Measurements from ENCODE around the gene OR2M2.

Gene OR2M2

DNA sequence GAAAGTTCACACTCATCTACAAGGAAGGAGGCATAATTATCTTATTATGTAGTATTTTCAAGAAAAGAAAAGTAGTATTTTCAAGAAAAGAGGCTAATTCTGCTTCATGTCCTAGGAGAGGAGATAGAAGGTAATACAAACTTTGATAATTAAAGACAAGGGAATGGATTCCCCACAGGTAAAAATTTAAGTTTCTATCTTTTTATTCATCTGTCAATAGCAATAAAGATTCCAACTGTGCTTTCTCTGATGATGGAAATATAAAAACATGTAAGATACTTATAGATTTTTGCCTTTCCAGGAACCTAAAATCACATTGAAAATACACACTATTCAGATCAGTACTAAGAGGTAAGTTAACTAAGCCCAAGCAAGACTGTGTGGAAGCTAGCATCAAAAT lies at the start of gene OR2M2:
TSS of gene OR2M2 (plus strand) at position 301 of the 400 bp plus-strand sequence. CDS start 5,165 bp downstream, outside the sequence.
- DNase-seq (ENCODE audit: low spot score): no peak

DNA sequence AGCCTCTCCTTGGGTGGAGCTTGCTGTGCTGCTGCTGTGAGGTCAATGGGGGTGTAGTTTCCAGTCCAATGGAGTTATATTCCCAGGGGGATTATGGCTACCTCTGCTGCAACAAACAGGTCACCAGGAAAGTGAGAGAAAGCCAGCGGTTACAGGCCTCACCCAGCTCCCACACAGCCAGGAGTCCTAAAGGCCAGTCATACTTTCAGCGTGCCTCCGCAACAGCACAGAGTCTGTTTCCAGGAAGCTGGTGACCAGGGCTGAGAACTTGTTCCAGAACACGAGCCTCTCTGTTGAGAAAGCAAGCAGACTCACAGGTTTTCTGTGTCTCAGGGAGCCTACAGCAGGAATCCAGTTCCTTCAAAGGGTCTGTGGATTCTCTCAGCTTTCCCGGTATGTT lies 47.0 kb upstream of the OR2M2 start:
- DNase-seq (ENCODE audit: low spot score): no peak

- DNase-seq (ENCODE audit: low spot score): no peak
Measured at GRCh38 chr1:248136811-248137210, 37.8 kb upstream of the OR2M2 start.

DNA sequence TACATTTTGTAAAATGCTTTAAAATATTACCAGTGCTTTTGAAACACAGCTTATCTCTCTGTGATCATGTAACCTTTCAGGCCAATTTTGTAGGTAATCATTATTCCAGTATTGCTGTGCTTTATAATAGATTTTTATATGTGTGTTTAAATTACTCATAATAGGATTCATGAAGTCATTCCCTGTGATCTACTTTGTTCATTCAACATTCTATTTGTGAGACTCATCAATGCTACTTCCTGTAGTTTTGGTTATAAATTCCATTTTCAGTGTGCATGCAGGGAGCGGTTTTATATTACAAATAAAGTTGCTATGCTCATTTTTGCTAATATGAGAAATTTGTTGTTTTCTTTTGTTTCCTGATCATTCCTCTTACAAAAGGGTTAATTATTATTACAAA lies 33.8 kb upstream of the OR2M2 start:
- no peak for DNase-seq (ENCODE audit: low spot score)

DNA sequence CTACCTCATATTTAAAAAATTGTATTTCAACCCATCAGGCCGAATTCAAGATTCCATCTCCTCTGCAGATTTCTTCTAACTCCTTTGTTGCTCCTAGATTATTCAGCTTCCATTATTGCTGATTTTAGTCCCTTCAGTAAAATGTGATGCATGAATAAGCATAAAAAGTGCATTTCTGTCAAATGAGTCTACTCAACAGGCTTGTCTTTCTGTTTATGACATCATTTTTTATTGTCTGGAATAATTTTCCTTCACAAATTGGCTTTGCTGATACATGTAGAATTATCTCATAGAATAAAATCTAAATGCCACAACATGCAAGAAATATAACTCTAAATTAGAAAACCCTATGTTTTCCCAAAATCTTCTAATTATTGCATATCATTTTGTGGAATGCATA lies 31.3 kb upstream of the OR2M2 start:
- DNase-seq (ENCODE audit: low spot score): no peak

DNA sequence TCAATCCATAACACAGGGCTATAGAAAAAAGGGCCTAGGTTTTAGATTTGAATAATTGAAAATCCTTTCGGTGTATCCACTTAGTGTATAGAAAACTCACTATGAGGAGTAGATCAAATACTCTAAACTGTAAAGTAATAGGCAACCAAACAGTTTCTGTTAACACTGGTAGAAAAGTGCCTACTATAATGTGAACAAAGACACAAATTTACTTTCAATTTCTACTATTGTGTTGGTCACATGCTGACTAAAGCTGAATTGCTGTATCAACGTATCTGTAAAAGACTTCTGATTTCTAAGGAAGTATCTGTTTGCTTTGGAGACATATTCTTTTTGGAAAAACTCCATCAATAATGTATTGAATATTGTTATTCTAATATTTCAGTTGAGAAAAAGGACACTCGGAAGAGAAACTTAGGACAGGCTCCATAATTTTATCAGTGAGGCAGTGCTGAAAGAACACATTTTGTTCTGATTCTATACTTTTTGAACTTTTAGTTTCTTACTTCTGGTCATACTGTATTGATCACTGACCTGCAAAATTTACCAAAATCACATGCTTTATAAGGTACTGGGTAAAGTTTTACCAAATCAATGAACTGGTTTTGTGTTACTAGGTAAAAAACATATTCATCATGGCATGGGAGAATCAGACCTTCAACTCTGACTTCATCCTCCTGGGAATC lies 30.0 kb upstream of the OR2M2 start, which contains the start of gene OR2M5:
TSS of gene OR2M5 (plus strand) at position 636 of the 686 bp plus-strand sequence. CDS start at position 636, 0 bp downstream.
- DNase-seq (ENCODE audit: low spot score): no peak

- DNase-seq (ENCODE audit: low spot score): no peak
Measured at GRCh38 chr1:248152056-248152827, 22.4 kb upstream of the OR2M2 start.

- DNase-seq (ENCODE audit: low spot score): peak; percentile 3
Measured at GRCh38 chr1:248155927-248156326, 18.7 kb upstream of the OR2M2 start.

GRCh38 chr1:248158758-248159157 lies 15.9 kb upstream of the OR2M2 start:
- DNase-seq (ENCODE audit: low spot score): no peak

DNA sequence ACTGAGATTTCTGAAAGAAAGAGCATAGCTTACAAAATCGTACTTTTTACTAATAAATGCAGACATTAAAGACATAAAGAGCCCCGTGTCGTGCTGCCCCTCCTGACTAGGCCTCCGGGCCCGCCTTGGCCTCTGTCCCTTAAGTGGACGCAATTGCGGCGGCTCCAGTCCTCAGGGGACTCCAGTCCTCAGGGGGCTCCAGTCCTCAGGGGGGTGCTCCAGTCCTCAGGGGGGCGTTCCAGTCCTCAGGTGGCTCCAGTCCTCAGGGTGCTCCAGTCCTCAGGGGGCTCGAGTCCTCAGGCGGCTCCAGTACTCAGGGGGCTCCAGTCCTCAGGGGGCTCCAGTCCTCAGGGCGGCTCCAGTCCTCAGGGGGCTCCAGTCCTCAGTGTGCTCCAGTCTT lies 10.6 kb upstream of the OR2M2 start:
- DNase-seq (ENCODE audit: low spot score): no peak

DNA sequence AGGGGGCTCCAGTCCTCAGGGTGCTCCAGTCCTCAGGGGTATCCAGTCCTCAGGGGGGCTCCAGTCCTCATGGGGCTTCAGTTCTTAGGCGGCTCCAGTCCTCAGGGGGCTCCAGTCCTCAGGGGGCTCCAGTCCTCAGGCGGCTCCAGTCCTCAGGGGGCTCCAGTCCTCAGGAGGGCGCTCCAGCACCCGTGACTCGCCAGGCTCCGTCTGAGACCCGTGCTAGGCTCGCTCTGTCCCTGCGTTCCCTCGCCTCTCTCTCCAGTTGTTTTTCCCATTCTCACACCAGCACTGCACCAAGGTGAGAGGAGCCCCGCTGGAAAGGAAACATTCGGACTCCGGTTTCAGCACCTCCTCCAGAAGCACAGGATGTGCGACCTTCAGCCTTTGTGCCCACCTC lies 9.4 kb upstream of the OR2M2 start:
- no peak for DNase-seq (ENCODE audit: low spot score)

GRCh38 chr1:248183996-248184395 lies 9.4 kb downstream of the OR2M2 start:
- no peak for DNase-seq (ENCODE audit: low spot score)

DNA sequence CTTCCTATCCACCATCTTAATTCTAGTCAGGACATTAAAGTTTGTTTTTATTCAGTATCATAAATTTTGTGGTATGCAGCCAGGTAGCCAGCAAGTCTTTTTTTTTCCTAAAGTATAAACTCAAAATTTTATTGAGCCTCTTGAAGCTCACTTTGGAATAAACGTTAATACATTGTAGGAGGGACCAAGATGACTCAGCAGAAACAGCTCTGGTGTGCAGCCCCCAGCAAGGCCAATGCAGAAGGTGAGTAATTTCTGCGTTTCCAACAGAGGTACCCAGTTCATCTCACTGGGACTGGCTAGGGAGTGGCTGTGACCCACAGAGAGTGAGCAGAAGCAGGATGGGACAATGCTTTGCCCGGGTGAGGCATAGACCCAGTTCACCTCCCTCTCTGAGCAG lies 12.7 kb downstream of the OR2M2 start:
- DNase-seq (ENCODE audit: low spot score): no peak

DNA sequence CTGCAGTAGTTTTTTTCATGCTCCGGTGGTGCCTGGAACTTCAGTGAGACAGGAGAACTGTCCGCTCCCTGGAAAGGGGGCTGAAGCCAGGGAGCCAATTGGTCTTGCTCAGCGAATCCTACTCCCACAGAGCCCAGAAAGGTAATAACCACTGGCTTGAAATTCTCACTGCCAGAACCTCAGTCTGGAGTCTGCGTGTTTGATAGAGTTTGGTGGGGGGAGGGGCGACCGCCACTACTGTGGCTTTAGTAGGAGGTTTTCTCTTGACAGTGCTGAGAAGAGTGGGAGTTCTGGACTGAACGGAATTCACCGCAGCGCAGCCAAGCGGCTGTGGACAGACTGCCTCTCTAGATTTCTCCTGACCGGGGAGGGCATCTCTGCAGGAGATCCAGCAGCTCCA lies 14.4 kb downstream of the OR2M2 start:
- DNase-seq (ENCODE audit: low spot score): no peak

GRCh38 chr1:248194117-248194516 lies 19.5 kb downstream of the OR2M2 start:
- no peak for DNase-seq (ENCODE audit: low spot score)

DNA sequence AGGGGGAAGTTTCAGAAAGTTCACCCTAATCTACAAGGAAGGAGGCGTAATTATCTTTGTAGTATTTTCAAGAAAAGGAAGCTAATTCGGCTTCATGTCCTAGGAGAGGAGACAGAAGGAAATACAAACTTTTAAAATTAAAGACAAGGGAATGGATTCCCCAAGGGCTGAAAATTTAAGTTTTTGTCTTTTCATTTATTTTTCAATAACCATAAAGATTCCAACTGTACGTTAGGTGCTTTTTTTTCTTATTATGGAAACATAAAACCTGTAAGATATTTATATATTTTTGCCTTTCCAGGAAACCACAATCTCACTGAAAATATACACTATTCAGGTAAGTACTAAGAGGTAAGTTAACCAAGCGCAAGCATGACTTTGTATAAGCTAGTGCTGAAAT lies 22.3 kb downstream of the OR2M2 start, which contains the start of gene OR2M3:
TSS of gene OR2M3 (plus strand) at position 301 of the 400 bp plus-strand sequence. CDS start 5,803 bp downstream, outside the sequence.
- DNase-seq (ENCODE audit: low spot score): no peak

GRCh38 chr1:248215880-248216279 lies 41.3 kb downstream of the OR2M2 start:
- no peak for DNase-seq (ENCODE audit: low spot score)

- no peak for DNase-seq (ENCODE audit: low spot score)
Measured at GRCh38 chr1:248225537-248225936, 50.9 kb downstream of the OR2M2 start.

DNA sequence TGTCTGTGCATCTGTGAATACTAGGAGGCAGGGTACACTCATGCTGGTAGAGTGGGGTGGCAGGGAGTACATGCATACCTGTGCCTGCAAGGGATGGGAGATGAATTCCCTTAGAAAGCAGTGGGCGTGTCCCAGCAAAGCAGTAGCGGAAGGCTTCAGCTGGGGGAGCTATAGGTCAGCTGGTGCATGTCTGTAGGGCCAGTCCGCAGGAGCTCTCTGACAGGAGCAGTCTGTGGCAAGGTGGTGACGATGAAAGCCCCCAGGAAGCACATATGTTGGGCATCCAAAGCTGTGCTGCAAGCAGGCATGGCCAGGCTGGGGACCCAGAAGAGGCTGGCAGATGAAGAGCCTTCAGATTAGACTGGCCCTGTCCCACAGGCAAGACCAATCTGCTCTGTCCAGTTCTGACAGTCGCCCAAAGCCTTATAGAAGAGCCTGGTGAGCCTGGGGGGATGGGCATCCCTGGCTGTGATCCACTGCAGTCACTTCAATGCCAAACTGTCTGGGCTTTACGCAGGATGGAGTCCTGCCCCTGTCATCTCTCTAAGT lies 54.8 kb downstream of the OR2M2 start:
- DNase-seq (ENCODE audit: low spot score): no peak
